HepG2 (cell line): ENCODE data around the gene ACBD5. TPM values are rescaled to one million over a fixed set of nuclear protein-coding genes. Genes with fewer than 3 reads are reported as not detected.

ENCODE experiments used
- ATAC-seq: fragments of 200-7000 bp; cut with Tn5 transposase; 3 replicates; pipeline ENCODE4 v1.9.1; 2020; ENCODE audit warnings: mild to moderate bottlenecking, moderate library complexity
- BruUV-seq: library from RNA; stranded (reverse); fragments of 400-500 nt; replicated peaks from 2 replicates; lab custom pipeline; 2021; lab: Mats Ljungman, UMichigan
- CTCF ChIA-PET: fragments of 300-600 bp; formaldehyde crosslinking; extraction: SDS; loops from one replicate; lab custom pipeline; 2021; ENCODE audit warnings: low total read pairs, inconsistent platforms, low intra/inter-chr PET ratio; lab: Yijun Ruan, JAX
- POLR2A ChIA-PET: fragments of 350-600 bp; sonication (Branson Sonifier 250); formaldehyde crosslinking; loops from one replicate; lab custom pipeline; 2020; ENCODE audit warnings: antibody characterized with exemption, inconsistent platforms; lab: Yijun Ruan, JAX
- DNase-seq: peaks from one replicate; pipeline ENCODE4 v3.0.0-alpha.2; 2015; ENCODE audit warnings: low spot score
- FAIRE-seq: peaks from 3 replicates; lab custom pipeline; 2011; peaks lifted over from hg19 to GRCh38; lab: Jason Lieb, UNC
- H2AFZ ChIP-seq: one replicate; pipeline ENCODE4 v1.6.1; 2011; ENCODE audit warnings: low read length, inconsistent platforms
- H3K27ac ChIP-seq: fragments of 300-600 bp; 3 replicates; pipeline ENCODE4 v1.8.0; 2011; ENCODE audit warnings: mixed run types, mild to moderate bottlenecking, mixed read lengths, low read length, inconsistent platforms; ENCODE audit not compliant: insufficient read depth; ENCODE audit errors: extremely low read length
- H3K27me3 ChIP-seq, 2 experiments: fragments of 200-600 bp in 1 of 2; 2 replicates in 1 of 2; 3 replicates in 1 of 2; pipeline versions ENCODE4 v1.6.0 to v1.8.0; 2011; ENCODE audit warnings: low read length in 2 of 2, mild to moderate bottlenecking in 2 of 2, moderate library complexity in 2 of 2, inconsistent platforms in 1 of 2; ENCODE audit not compliant: insufficient read depth in 2 of 2, control insufficient read depth in 1 of 2
- H3K36me3 ChIP-seq, 2 experiments: fragments of 200-600 bp in 1 of 2; replicated peaks in 1 of 2; 2 replicates in 1 of 2; 3 replicates in 1 of 2; pipeline versions ENCODE4 v1.5.1 to v1.8.0; 2011; ENCODE audit warnings: low read length in 2 of 2, inconsistent platforms in 1 of 2; ENCODE audit not compliant: insufficient read depth in 2 of 2, control insufficient read depth in 1 of 2
- H3K4me1 ChIP-seq: 2 replicates; pipeline ENCODE4 v1.5.1; 2012; ENCODE audit warnings: low read length, inconsistent platforms; ENCODE audit not compliant: insufficient read depth
- H3K4me2 ChIP-seq: 2 replicates; pipeline ENCODE4 v1.6.0; 2011; ENCODE audit warnings: low read depth, low read length, inconsistent platforms
- H3K4me3 ChIP-seq, 3 experiments: fragments of 200-600 bp in 1 of 3; sonication (generic), shearing (Covaris generic) in 1 of 3; replicated peaks in 1 of 3; 2 replicates each; pipeline ENCODE4 v1.5.1; 2011 to 2016; ENCODE audit warnings: low read length in 3 of 3, inconsistent platforms in 2 of 3, low read depth in 2 of 3, mild to moderate bottlenecking in 2 of 3, control low read depth in 1 of 3, mixed read lengths in 1 of 3; ENCODE audit not compliant: insufficient read depth in 1 of 3
- H3K79me2 ChIP-seq: one replicate; pipeline ENCODE4 v1.6.1; 2011; ENCODE audit warnings: low read length, inconsistent platforms; ENCODE audit not compliant: insufficient read depth
- H3K9ac ChIP-seq: 2 replicates; pipeline ENCODE4 v1.6.0; 2011; ENCODE audit warnings: mild to moderate bottlenecking, low read depth, low read length, inconsistent platforms; ENCODE audit not compliant: insufficient read depth
- H3K9me3 ChIP-seq: 2 replicates; pipeline ENCODE4 v1.5.1; 2012; ENCODE audit warnings: mild to moderate bottlenecking, low read length
- H4K20me1 ChIP-seq: 2 replicates; pipeline ENCODE4 v1.6.0; 2011; ENCODE audit warnings: inconsistent platforms, mild to moderate bottlenecking, low read length, moderate library complexity; ENCODE audit not compliant: insufficient read depth
- ELF1 ChIP-seq: sonication (generic); formaldehyde crosslinking; IDR thresholded peaks from 2 replicates; pipeline ENCODE4 v1.4.0; 2020; ENCODE audit warnings: missing genetic modification reagents
- ERF ChIP-seq: IDR thresholded peaks from 2 replicates; pipeline ENCODE4 v1.6.1; 2018; ENCODE audit warnings: missing biosample characterization, missing genetic modification reagents
- HNRNPUL1 ChIP-seq: fragments of 200-400 bp; formaldehyde crosslinking; IDR thresholded peaks from 2 replicates; pipeline ENCODE4 v1.6.1; 2017; ENCODE audit warnings: low read depth, mild to moderate bottlenecking, low read length, moderate library complexity
- IRX3 ChIP-seq: sonication (generic); formaldehyde crosslinking; IDR thresholded peaks from 2 replicates; pipeline ENCODE4 v1.8.1; 2023; ENCODE audit warnings: mild to moderate bottlenecking, low read depth, missing genetic modification reagents, borderline replicate concordance
- ISL2 ChIP-seq: sonication (generic); formaldehyde crosslinking; IDR thresholded peaks from 2 replicates; pipeline ENCODE4 v1.5.0; 2020; ENCODE audit warnings: missing genetic modification reagents
- KAT8 ChIP-seq: IDR thresholded peaks from 2 replicates; pipeline ENCODE4 v1.6.1; 2016; ENCODE audit warnings: missing genetic modification reagents, missing compliant biosample characterization
- MBD4 ChIP-seq: IDR thresholded peaks from 2 replicates; pipeline ENCODE4 v1.6.1; 2012; ENCODE audit warnings: low read length, inconsistent platforms, borderline replicate concordance
- PCBP1 ChIP-seq: fragments of 200-400 bp; formaldehyde crosslinking; IDR thresholded peaks from 2 replicates; pipeline ENCODE4 v1.6.1; 2017; ENCODE audit warnings: mild to moderate bottlenecking, low read depth, low read length, borderline replicate concordance
- PCBP2 ChIP-seq: fragments of 200-400 bp; formaldehyde crosslinking; optimal IDR thresholded peaks from 2 replicates; pipeline ENCODE3; 2018; ENCODE audit warnings: low read length, low read depth; ENCODE audit not compliant: poor library complexity, severe bottlenecking
- SNAI1 ChIP-seq: sonication (generic); formaldehyde crosslinking; IDR thresholded peaks from 2 replicates; pipeline ENCODE4 v1.5.0; 2020; ENCODE audit warnings: mild to moderate bottlenecking, missing genetic modification reagents, borderline replicate concordance
- TBX2 ChIP-seq: sonication (generic); formaldehyde crosslinking; IDR thresholded peaks from 2 replicates; pipeline ENCODE4 v1.5.0; 2020; ENCODE audit warnings: missing genetic modification reagents, mild to moderate bottlenecking, borderline replicate concordance
- ZBTB3 ChIP-seq: sonication (generic); formaldehyde crosslinking; IDR thresholded peaks from 2 replicates; pipeline ENCODE4 v1.4.0; 2020; ENCODE audit warnings: low read depth, mild to moderate bottlenecking, moderate library complexity, missing genetic modification reagents, borderline replicate concordance
- ZFX ChIP-seq: sonication (generic); formaldehyde crosslinking; IDR thresholded peaks from 2 replicates; pipeline ENCODE4 v1.4.0; 2020; ENCODE audit warnings: mild to moderate bottlenecking, low read depth, missing genetic modification reagents, moderate library complexity
- ZFYVE20 ChIP-seq: sonication (generic); formaldehyde crosslinking; IDR thresholded peaks from 2 replicates; pipeline ENCODE4 v1.8.0; 2023; ENCODE audit warnings: low read depth, mild to moderate bottlenecking, moderate library complexity, missing genetic modification reagents, borderline replicate concordance
- ZNF124 ChIP-seq: sonication (generic); formaldehyde crosslinking; IDR thresholded peaks from 2 replicates; pipeline ENCODE4 v1.4.0; 2020; ENCODE audit warnings: missing genetic modification reagents
- ZNF20 ChIP-seq: sonication (generic); formaldehyde crosslinking; IDR thresholded peaks from 2 replicates; pipeline ENCODE4 v1.4.0; 2020; ENCODE audit warnings: mild to moderate bottlenecking, moderate library complexity, missing genetic modification reagents
- ZNF34 ChIP-seq: sonication (generic); formaldehyde crosslinking; IDR thresholded peaks from 2 replicates; pipeline ENCODE4 v1.4.0; 2020; ENCODE audit warnings: mild to moderate bottlenecking, missing genetic modification reagents, borderline replicate concordance
- ZNF343 ChIP-seq: sonication (generic); formaldehyde crosslinking; IDR thresholded peaks from 2 replicates; pipeline ENCODE4 v1.4.0; 2020; ENCODE audit warnings: mild to moderate bottlenecking, missing genetic modification reagents
- ZNF383 ChIP-seq: sonication (generic); formaldehyde crosslinking; IDR thresholded peaks from 2 replicates; pipeline ENCODE4 v1.4.0; 2020; ENCODE audit warnings: missing genetic modification reagents, mild to moderate bottlenecking, borderline replicate concordance
- ZNF430 ChIP-seq: sonication (generic); formaldehyde crosslinking; IDR thresholded peaks from 2 replicates; pipeline ENCODE4 v1.9.0; 2021; ENCODE audit warnings: mild to moderate bottlenecking, missing genetic modification reagents
- ZNF782 ChIP-seq: sonication (generic); formaldehyde crosslinking; IDR thresholded peaks from 2 replicates; pipeline ENCODE4 v1.4.0; 2020; ENCODE audit warnings: missing genetic modification reagents, mild to moderate bottlenecking, borderline replicate concordance
- ZNF839 ChIP-seq: sonication (generic); formaldehyde crosslinking; IDR thresholded peaks from 2 replicates; pipeline ENCODE4 v1.4.0; 2020; ENCODE audit warnings: missing genetic modification reagents, mild to moderate bottlenecking, borderline replicate concordance
- whole genome bisulfite sequencing: methylation state at CpG from one replicate; pipeline ENCODE4 v1.1.6; 2017; ENCODE audit warnings: low lambda C conversion rate; 5-methylcytosine and 5-hydroxymethylcytosine counted together
- in situ Hi-C: cut with HindIII; loops from 2 replicates; pipeline ENCODE4 v1.10.0; 2017; ENCODE audit warnings: low pct_unique_long_range_greater_than_20kb; ENCODE audit not compliant: extremely low pct_ligation_motif_present
- intact Hi-C: fragments of 100-400 bp; cut with micrococcal nuclease; formaldehyde crosslinking; loops from one replicate; pipeline ENCODE4 v1.10.0; 2022; ENCODE audit not compliant: unreplicated experiment
- polyA plus RNA-seq, 8 experiments: library from polyadenylated mRNA; depleted of rRNA in 3 of 8; stranded (reverse) in 7 of 8; unstranded in 1 of 8; fragments of >200 nt; fragmentation: Illumina TruSeq in 4 of 8; extraction: Trizol in 4 of 8; gene quantifications; 2 replicates each; pipeline versions ENCODE4 v1.2.1 to v1.2.3, GENCODE V29; 2011 to 2016; ENCODE audit warnings: low read depth in 4 of 8, missing spikeins in 1 of 8, mixed read lengths in 1 of 8; ENCODE audit not compliant: insufficient read depth in 1 of 8
- total RNA-seq, 5 experiments: library from RNA; depleted of rRNA; stranded (reverse); fragments of >200 nt; fragmentation: Illumina TruSeq; extraction: Trizol; gene quantifications; 2 replicates each; pipeline ENCODE4 v1.2.3, GENCODE V29; 2016; ENCODE audit warnings: low read depth in 1 of 5
- TF ChIP-seq, protein P1 (sequence below): sonication (generic); formaldehyde crosslinking; IDR thresholded peaks from 2 replicates; pipeline ENCODE4 v1.4.0; 2020; ENCODE audit warnings: missing genetic modification reagents
- TF ChIP-seq, protein P2 (sequence below): sonication (generic); formaldehyde crosslinking; IDR thresholded peaks from 2 replicates; pipeline ENCODE4 v1.5.0; 2020; ENCODE audit warnings: missing genetic modification reagents

Gene ACBD5
- total and polyA plus RNA-seq, 2 of the 13 experiments (the other 11 are each of a cell fraction or from before 2014, with no cell fraction given), result 10.3 to 14.8 TPM

DNA sequence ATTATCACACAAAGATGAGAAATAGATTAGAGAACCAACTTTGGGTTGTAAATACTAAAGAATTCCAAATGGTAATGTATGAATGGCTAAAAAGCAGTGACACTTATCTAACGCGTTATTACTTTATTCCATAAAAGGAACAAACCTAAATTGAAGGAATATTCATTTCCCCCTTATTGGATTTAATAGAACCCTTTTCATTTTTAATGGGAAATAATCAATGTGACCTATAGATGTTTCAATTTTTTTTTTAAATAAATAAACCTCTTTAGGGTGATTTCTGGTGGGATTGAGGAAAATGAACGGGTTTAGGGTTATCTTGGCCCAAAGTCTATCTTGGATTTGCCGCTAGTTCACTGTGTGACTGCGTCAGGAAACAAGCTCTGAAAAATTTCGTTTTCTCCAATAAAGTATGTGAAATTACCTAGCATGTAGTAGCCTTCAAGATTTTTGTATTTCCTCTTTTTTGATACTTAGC lies 1.9 kb upstream of the ACBD5 start:
- under 1% methylated on average over 6 of the region's 6 CpGs for WGBS
- no peaks in the 10 kb centered on the region for H3K27me3 ChIP-seq
- no peaks in the 10 kb centered on the region for H3K9me3 ChIP-seq
- peak overlapping the region; percentile 86 to 95 (median 92) for H3K4me3 ChIP-seq
- H4K20me1 ChIP-seq, result no peaks in the 10 kb centered on the region
- peak overlapping the region; percentile 87 for H3K4me2 ChIP-seq
- FAIRE-seq, result no peak
- H3K4me1 ChIP-seq, result peaks cover 36% of the 10 kb centered on the region
- H3K36me3 ChIP-seq, result no peaks in the 10 kb centered on the region
- peak overlapping the region; percentile 70 for H2AFZ ChIP-seq
- H3K79me2 ChIP-seq, result peaks cover 16% of the 10 kb centered on the region
- intact Hi-C loops, result loop anchor here (2.0 to 10.0 kb wide), 2 partner anchors 88 to 262 kb away; partner anchors contain the start of genes MASTL, RAB18 and YME1L1
- no peak for ATAC-seq
- BruUV-seq, result TSS peak; percentile 88
- ChIA-PET POLR2A (interaction anchor here (0.7 to 1.8 kb wide), 9 partner anchors 16 to 114 kb away, joined by 3 to 7 read pairs (median 3); partner anchors contain the start of genes MASTL and YME1L1), CTCF (no interaction called here)
- DNase-seq, result no peak
- peak overlapping the region; percentile 97 for H3K27ac ChIP-seq
- in situ Hi-C loops, result no loop called here
- peak overlapping the region; percentile 83 for H3K9ac ChIP-seq
- no peak for TF ChIP-seq ZNF34 (CRISPR knock-in tag)
- no peak for TF ChIP-seq TBX2 (CRISPR knock-in tag)
- no peak for TF ChIP-seq ZNF839 (CRISPR knock-in tag)
- 0 out of 2 replicates have a peak, but pooled peaks have one; percentile 51 for TF ChIP-seq ZNF20
- no peak for TF ChIP-seq ZNF124 (CRISPR knock-in tag)
- TF ChIP-seq MBD4, result 0 out of 2 replicates have a peak, but pooled peaks have one; percentile 22
- TF ChIP-seq ZNF383, result no peak
- TF ChIP-seq PCBP1, result no peak
- no peak for TF ChIP-seq PCBP2
- TF ChIP-seq IRX3 (CRISPR knock-in tag), result no peak
- no peak for TF ChIP-seq ZFX (CRISPR knock-in tag)
- no peak for TF ChIP-seq ERF (CRISPR knock-in tag)
- no peak for TF ChIP-seq KAT8 (CRISPR knock-in tag)
- TF ChIP-seq, protein P1, sequence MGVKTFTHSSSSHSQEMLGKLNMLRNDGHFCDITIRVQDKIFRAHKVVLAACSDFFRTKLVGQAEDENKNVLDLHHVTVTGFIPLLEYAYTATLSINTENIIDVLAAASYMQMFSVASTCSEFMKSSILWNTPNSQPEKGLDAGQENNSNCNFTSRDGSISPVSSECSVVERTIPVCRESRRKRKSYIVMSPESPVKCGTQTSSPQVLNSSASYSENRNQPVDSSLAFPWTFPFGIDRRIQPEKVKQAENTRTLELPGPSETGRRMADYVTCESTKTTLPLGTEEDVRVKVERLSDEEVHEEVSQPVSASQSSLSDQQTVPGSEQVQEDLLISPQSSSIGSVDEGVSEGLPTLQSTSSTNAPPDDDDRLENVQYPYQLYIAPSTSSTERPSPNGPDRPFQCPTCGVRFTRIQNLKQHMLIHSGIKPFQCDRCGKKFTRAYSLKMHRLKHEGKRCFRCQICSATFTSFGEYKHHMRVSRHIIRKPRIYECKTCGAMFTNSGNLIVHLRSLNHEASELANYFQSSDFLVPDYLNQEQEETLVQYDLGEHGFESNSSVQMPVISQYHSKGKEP, result no peak
- 0 out of 2 replicates have a peak, but pooled peaks have one; percentile 45 for TF ChIP-seq ZBTB3 (CRISPR knock-in tag)
- no peak for TF ChIP-seq ZNF430 (CRISPR knock-in tag)
- TF ChIP-seq SNAI1 (CRISPR knock-in tag), result peak; percentile 40; the same call in 1 of the 2 replicates
- TF ChIP-seq ISL2 (CRISPR knock-in tag), result 0 out of 2 replicates have a peak, but pooled peaks have one; percentile 18
- TF ChIP-seq ZNF782 (CRISPR knock-in tag), result no peak
- TF ChIP-seq, protein P2, sequence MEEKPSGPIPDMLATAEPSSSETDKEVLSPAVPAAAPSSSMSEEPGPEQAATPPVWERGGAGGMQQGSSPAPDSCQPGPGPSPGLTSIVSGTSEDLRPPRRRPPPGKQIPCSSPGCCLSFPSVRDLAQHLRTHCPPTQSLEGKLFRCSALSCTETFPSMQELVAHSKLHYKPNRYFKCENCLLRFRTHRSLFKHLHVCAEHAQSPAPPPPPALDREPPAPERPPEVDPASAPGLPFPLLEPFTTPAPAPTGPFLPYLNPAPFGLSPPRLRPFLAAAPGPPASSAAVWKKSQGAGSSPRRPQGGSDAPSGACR (CRISPR knock-in tag), result peak; percentile 56; the same call in 1 of the 2 replicates
- TF ChIP-seq ZNF343 (CRISPR knock-in tag), result 0 out of 2 replicates have a peak, but pooled peaks have one; percentile 15
- no peak for TF ChIP-seq ZFYVE20 (CRISPR knock-in tag)
- no peak for TF ChIP-seq HNRNPUL1
- no peak for TF ChIP-seq ELF1
